ENCODE measurements around the gene SMPDL3A. TPM values are rescaled to one million over a fixed set of nuclear protein-coding genes. Genes with fewer than 3 reads are reported as not detected.

SMPDL3A gene
- total RNA-seq, 1 experiment from 2014 or later, result 10.3 TPM

- no peak for DNase-seq (ENCODE audit: low spot score)
- POLR2A ChIA-PET (ENCODE audit: low non-redundant PET), result no interaction called here
- H3K27ac ChIP-seq (ENCODE audit: low read depth, low read length, poor library complexity, severe bottlenecking), result no peak overlapping the region
- peaks cover 18% of the 10 kb centered on the region for H3K4me1 ChIP-seq (ENCODE audit: insufficient read depth, low read length, poor library complexity, severe bottlenecking)
- H3K27me3 ChIP-seq (replicated peaks; ENCODE audit: insufficient read depth, low read depth, low read length, poor library complexity), result no peaks in the 10 kb centered on the region
- TF ChIP-seq EZH2 (IDR thresholded peaks at IDR 0.05; ENCODE audit: borderline replicate concordance, low read depth, low read length, poor library complexity, severe bottlenecking), result no peak
- TF ChIP-seq, protein P1, sequence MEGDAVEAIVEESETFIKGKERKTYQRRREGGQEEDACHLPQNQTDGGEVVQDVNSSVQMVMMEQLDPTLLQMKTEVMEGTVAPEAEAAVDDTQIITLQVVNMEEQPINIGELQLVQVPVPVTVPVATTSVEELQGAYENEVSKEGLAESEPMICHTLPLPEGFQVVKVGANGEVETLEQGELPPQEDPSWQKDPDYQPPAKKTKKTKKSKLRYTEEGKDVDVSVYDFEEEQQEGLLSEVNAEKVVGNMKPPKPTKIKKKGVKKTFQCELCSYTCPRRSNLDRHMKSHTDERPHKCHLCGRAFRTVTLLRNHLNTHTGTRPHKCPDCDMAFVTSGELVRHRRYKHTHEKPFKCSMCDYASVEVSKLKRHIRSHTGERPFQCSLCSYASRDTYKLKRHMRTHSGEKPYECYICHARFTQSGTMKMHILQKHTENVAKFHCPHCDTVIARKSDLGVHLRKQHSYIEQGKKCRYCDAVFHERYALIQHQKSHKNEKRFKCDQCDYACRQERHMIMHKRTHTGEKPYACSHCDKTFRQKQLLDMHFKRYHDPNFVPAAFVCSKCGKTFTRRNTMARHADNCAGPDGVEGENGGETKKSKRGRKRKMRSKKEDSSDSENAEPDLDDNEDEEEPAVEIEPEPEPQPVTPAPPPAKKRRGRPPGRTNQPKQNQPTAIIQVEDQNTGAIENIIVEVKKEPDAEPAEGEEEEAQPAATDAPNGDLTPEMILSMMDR (conservative IDR thresholded peaks at IDR 0.05; ENCODE audit: low read depth, low read length), result no peak
- CTCF ChIA-PET, result no interaction called here
- intact Hi-C loops (cut with micrococcal nuclease; ENCODE audit: unreplicated experiment), result no loop called here
- no TSS peak for BruUV-seq (replicated peaks)
- no peaks in the 10 kb centered on the region for H3K36me3 ChIP-seq (ENCODE audit: insufficient read depth, low read length, poor library complexity, severe bottlenecking)
- H3K4me3 ChIP-seq (ENCODE audit: low read depth, low read length, poor library complexity, severe bottlenecking), result no peak overlapping the region
- H3K9me3 ChIP-seq (ENCODE audit: low read depth, low read length, poor library complexity, severe bottlenecking), result no peaks in the 10 kb centered on the region
These were observed 39.5 kb upstream of the SMPDL3A start for GRCh38 chr6:122749451-122750050.

DNA sequence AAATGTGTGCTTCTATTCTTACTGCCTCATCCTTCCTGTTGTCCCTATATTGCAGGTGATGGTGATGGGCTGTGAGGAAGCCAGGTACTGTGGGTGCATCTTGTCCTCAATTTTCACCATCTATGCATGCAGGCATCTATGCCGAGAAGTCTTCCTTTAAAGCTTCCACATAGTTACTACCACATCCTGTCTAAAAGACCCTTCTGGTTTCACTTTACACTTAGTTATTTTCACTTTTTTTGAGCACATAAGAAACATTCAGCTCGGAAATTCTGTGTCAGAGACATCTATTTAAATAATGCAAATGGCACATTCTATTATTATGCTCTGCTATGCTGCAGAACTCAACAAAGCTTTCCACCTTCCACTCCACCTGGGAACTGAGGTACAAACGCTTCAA, 37.7 kb upstream of the SMPDL3A start:
- no TSS peak for BruUV-seq (replicated peaks)
- Histone ChIP-seq H3K36me3 (ENCODE audit: insufficient read depth, low read length, poor library complexity, severe bottlenecking) (no peaks in the 10 kb centered on the region), H3K4me3 (ENCODE audit: low read depth, low read length, poor library complexity, severe bottlenecking) (no peak overlapping the region), H3K27ac (ENCODE audit: low read depth, low read length, poor library complexity, severe bottlenecking) (no peak overlapping the region), H3K4me1 (ENCODE audit: insufficient read depth, low read length, poor library complexity, severe bottlenecking) (peaks cover 18% of the 10 kb centered on the region), H3K9me3 (ENCODE audit: low read depth, low read length, poor library complexity, severe bottlenecking) (no peaks in the 10 kb centered on the region), H3K27me3 (replicated peaks; ENCODE audit: insufficient read depth, low read depth, low read length, poor library complexity) (no peaks in the 10 kb centered on the region)
- CTCF ChIA-PET, result no interaction called here
- POLR2A ChIA-PET (ENCODE audit: low non-redundant PET), result interaction anchor here (0.6 kb wide), 1 partner anchor 16 kb away, joined by 12 read pairs; no protein-coding TSS in a partner anchor
- intact Hi-C loops (cut with micrococcal nuclease; ENCODE audit: unreplicated experiment), result no loop called here
- no peak for DNase-seq (ENCODE audit: low spot score)
- TF ChIP-seq EZH2 (IDR thresholded peaks at IDR 0.05; ENCODE audit: borderline replicate concordance, low read depth, low read length, poor library complexity, severe bottlenecking), result no peak
- TF ChIP-seq, protein P1 (conservative IDR thresholded peaks at IDR 0.05; ENCODE audit: low read depth, low read length), result no peak

DNA sequence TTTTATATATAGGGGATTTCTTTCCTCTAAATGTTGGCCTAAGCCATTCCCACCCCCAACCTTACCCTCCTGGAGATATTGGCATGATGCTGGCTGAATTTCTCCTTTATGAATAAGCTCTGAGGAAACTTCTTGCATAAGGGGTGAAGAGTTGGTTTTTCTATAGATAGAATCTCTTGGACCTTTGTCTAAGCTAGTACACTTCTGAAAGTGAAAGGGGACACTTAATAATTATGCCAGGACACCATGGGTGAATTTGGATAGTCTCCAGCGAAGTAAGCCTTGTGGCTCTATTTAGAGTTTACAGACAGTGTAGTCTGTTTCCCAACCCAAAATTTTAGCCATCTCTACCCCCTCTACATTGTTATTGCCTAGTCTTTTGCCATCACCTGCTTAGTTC, 36.6 kb upstream of the SMPDL3A start:
- BruUV-seq (replicated peaks), result no TSS peak
- POLR2A ChIA-PET (ENCODE audit: low non-redundant PET), result no interaction called here
- peaks cover 18% of the 10 kb centered on the region for H3K4me1 ChIP-seq (ENCODE audit: insufficient read depth, low read length, poor library complexity, severe bottlenecking)
- H3K9me3 ChIP-seq (ENCODE audit: low read depth, low read length, poor library complexity, severe bottlenecking), result no peaks in the 10 kb centered on the region
- DNase-seq (ENCODE audit: low spot score), result no peak
- H3K27ac ChIP-seq (ENCODE audit: low read depth, low read length, poor library complexity, severe bottlenecking), result no peak overlapping the region
- TF ChIP-seq EZH2 (IDR thresholded peaks at IDR 0.05; ENCODE audit: borderline replicate concordance, low read depth, low read length, poor library complexity, severe bottlenecking), result no peak
- TF ChIP-seq, protein P1 (conservative IDR thresholded peaks at IDR 0.05; ENCODE audit: low read depth, low read length), result no peak
- no peaks in the 10 kb centered on the region for H3K27me3 ChIP-seq (replicated peaks; ENCODE audit: insufficient read depth, low read depth, low read length, poor library complexity)
- H3K36me3 ChIP-seq (ENCODE audit: insufficient read depth, low read length, poor library complexity, severe bottlenecking), result no peaks in the 10 kb centered on the region
- intact Hi-C loops (cut with micrococcal nuclease; ENCODE audit: unreplicated experiment), result no loop called here
- no peak overlapping the region for H3K4me3 ChIP-seq (ENCODE audit: low read depth, low read length, poor library complexity, severe bottlenecking)
- CTCF ChIA-PET, result no interaction called here
